ENCODE results near the gene FGR.
A peak's percentile ranks its signal among the peaks of the same experiment; 100 is the strongest.
"Not testable (repeated sequence)": the region's sequence is repeated elsewhere in the genome, so short reads cannot be mapped to it uniquely, and the experiment has no call there.

FGR gene

GRCh38 chr1:27644369-27645070 lies 9.5 kb upstream of the FGR start:
- H3K36me3 ChIP-seq (ENCODE audit: control insufficient read depth, low read length): no peaks in the 10 kb centered on the region
- H3F3A ChIP-seq (ENCODE audit: control insufficient read depth, insufficient read depth): no peaks in the 10 kb centered on the region
- H3K27ac ChIP-seq (ENCODE audit: low read depth, low read length): no peak overlapping the region
- H3K4me3 ChIP-seq (ENCODE audit: low read length): no peak overlapping the region
- H3K9me3 ChIP-seq (ENCODE audit: control insufficient read depth, insufficient read depth, low read length): no peaks in the 10 kb centered on the region
- peaks cover 9% of the 10 kb centered on the region for H3K4me1 ChIP-seq (ENCODE audit: control insufficient read depth, low read length)
- H3K79me2 ChIP-seq (ENCODE audit: control insufficient read depth, low read length): no peaks in the 10 kb centered on the region
- no peak for TF ChIP-seq CTCF (IDR thresholded peaks at IDR 0.05; ENCODE audit: low read depth, low read length, poor library complexity, severe bottlenecking)
- TF ChIP-seq EZH2phosphoT487 (IDR thresholded peaks at IDR 0.05; ENCODE audit: borderline replicate concordance, low read length): no peak
- no peaks in the 10 kb centered on the region for H3K27me3 ChIP-seq (ENCODE audit: control insufficient read depth, low read length)
- no peaks in the 10 kb centered on the region for H4K20me1 ChIP-seq (ENCODE audit: control insufficient read depth, insufficient read depth, low read depth, low read length)
- H3K4me2 ChIP-seq (ENCODE audit: low read length): no peak overlapping the region
- no peaks in the 10 kb centered on the region for H3K9me2 ChIP-seq (replicated peaks; ENCODE audit: control insufficient read depth, low read length)

- TF ChIP-seq CTCF (IDR thresholded peaks at IDR 0.05; ENCODE audit: low read depth, low read length, poor library complexity, severe bottlenecking) (peak; percentile 84), EZH2phosphoT487 (IDR thresholded peaks at IDR 0.05; ENCODE audit: borderline replicate concordance, low read length) (no peak)
- no peaks in the 10 kb centered on the region for H3K27me3 ChIP-seq (ENCODE audit: control insufficient read depth, low read length)
- no peaks in the 10 kb centered on the region for H3K9me2 ChIP-seq (replicated peaks; ENCODE audit: control insufficient read depth, low read length)
- no peak overlapping the region for H3K4me3 ChIP-seq (ENCODE audit: low read length)
- peaks cover 9% of the 10 kb centered on the region for H3K4me1 ChIP-seq (ENCODE audit: control insufficient read depth, low read length)
- H4K20me1 ChIP-seq (ENCODE audit: control insufficient read depth, insufficient read depth, low read depth, low read length): no peaks in the 10 kb centered on the region
- no peaks in the 10 kb centered on the region for H3F3A ChIP-seq (ENCODE audit: control insufficient read depth, insufficient read depth)
- H3K36me3 ChIP-seq (ENCODE audit: control insufficient read depth, low read length): no peaks in the 10 kb centered on the region
- H3K27ac ChIP-seq (ENCODE audit: low read depth, low read length): no peak overlapping the region
- H3K79me2 ChIP-seq (ENCODE audit: control insufficient read depth, low read length): no peaks in the 10 kb centered on the region
- H3K9me3 ChIP-seq (ENCODE audit: control insufficient read depth, insufficient read depth, low read length): no peaks in the 10 kb centered on the region
- peak overlapping the region; percentile 18; the same call in 1 of the 2 replicates for H3K4me2 ChIP-seq (ENCODE audit: low read length)
Measured at GRCh38 chr1:27643600-27644368, 8.8 kb upstream of the FGR start.

GRCh38 chr1:27640514-27640913 lies 5.5 kb upstream of the FGR start:
- not testable (repeated sequence) for H3K27me3 ChIP-seq (ENCODE audit: control insufficient read depth, low read length); H3K4me3 ChIP-seq (ENCODE audit: low read length); H3K9me2 ChIP-seq (replicated peaks; ENCODE audit: control insufficient read depth, low read length); H4K20me1 ChIP-seq (ENCODE audit: control insufficient read depth, insufficient read depth, low read depth, low read length); H3K4me2 ChIP-seq (ENCODE audit: low read length); H3K79me2 ChIP-seq (ENCODE audit: control insufficient read depth, low read length); H3K9me3 ChIP-seq (ENCODE audit: control insufficient read depth, insufficient read depth, low read length); H3K36me3 ChIP-seq (ENCODE audit: control insufficient read depth, low read length); H3K27ac ChIP-seq (ENCODE audit: low read depth, low read length)
- Histone ChIP-seq H3F3A (ENCODE audit: control insufficient read depth, insufficient read depth) (peaks cover 16% of the 10 kb centered on the region), H3K4me1 (ENCODE audit: control insufficient read depth, low read length) (peaks cover 28% of the 10 kb centered on the region)

GRCh38 chr1:27638805-27639204 lies 3.8 kb upstream of the FGR start:
- TF ChIP-seq EZH2phosphoT487 (IDR thresholded peaks at IDR 0.05; ENCODE audit: borderline replicate concordance, low read length): no peak
- no peak for TF ChIP-seq CTCF (IDR thresholded peaks at IDR 0.05; ENCODE audit: low read depth, low read length, poor library complexity, severe bottlenecking)
- peaks cover 16% of the 10 kb centered on the region for H3F3A ChIP-seq (ENCODE audit: control insufficient read depth, insufficient read depth)
- H3K36me3 ChIP-seq (ENCODE audit: control insufficient read depth, low read length): no peaks in the 10 kb centered on the region
- H3K27me3 ChIP-seq (ENCODE audit: control insufficient read depth, low read length): no peaks in the 10 kb centered on the region
- H3K9me3 ChIP-seq (ENCODE audit: control insufficient read depth, insufficient read depth, low read length): peaks cover 3% of the 10 kb centered on the region; the same call in 1 of the 2 replicates
- no peak overlapping the region for H3K4me3 ChIP-seq (ENCODE audit: low read length)
- no peaks in the 10 kb centered on the region for H4K20me1 ChIP-seq (ENCODE audit: control insufficient read depth, insufficient read depth, low read depth, low read length)
- no peak overlapping the region for H3K4me2 ChIP-seq (ENCODE audit: low read length)
- H3K4me1 ChIP-seq (ENCODE audit: control insufficient read depth, low read length): peaks cover 40% of the 10 kb centered on the region
- no peaks in the 10 kb centered on the region for H3K79me2 ChIP-seq (ENCODE audit: control insufficient read depth, low read length)
- no peak overlapping the region for H3K27ac ChIP-seq (ENCODE audit: low read depth, low read length)
- no peaks in the 10 kb centered on the region for H3K9me2 ChIP-seq (replicated peaks; ENCODE audit: control insufficient read depth, low read length)

Data from DOHH2 (cell line).